ENCODE data around the gene C1orf185.

The C1orf185 gene

DNA sequence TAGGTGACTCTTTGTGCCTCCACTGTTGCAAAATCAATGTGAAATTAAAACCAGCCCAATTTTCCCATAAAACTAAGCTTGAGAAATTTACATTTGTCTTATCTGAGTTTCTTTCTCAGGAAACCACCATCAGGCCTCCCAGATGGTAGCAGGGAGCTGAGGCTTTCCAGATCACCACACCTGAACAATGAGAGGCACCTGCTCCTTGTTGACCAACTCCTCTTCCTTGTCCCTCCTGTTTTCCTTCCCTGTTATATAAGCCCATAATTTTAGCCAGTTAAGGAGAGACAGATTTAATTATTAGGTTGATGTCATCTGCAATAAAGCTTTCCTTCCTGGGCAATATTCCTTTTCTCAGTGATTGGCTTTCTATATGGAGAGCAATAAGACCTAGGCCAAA, 32.0 kb upstream of the C1orf185 start:
- Histone ChIP-seq H2BK12ac (ENCODE audit: low read length in 2 of 2) (no peak overlapping the region), H2AK5ac (ENCODE audit: low read length, severe bottlenecking) (no peak overlapping the region), H2BK120ac (ENCODE audit: low read depth, low read length) (no peak overlapping the region), H2BK15ac (ENCODE audit: low read depth, poor library complexity, severe bottlenecking) (no peak overlapping the region), H3K9me3 (ENCODE audit: control insufficient read depth, low read length) (no peaks in the 10 kb centered on the region), H4K91ac (ENCODE audit: low read length) (no peak overlapping the region), H3K79me1 (replicated peaks; ENCODE audit: low read length, poor library complexity, severe bottlenecking) (no peaks in the 10 kb centered on the region), H3K27me3 (ENCODE audit: control insufficient read depth in 1 of 2, insufficient read depth in 1 of 2, low read length in 2 of 2) (peaks cover 0 to 13% of the 10 kb centered on the region in 2 experiments), H2AFZ (ENCODE audit: low read depth, low read length) (no peak overlapping the region), H3K4me2 (ENCODE audit: low read length, poor library complexity, severe bottlenecking) (no peak overlapping the region), H3K4me1 (ENCODE audit: control insufficient read depth, insufficient read depth, low read depth, low read length) (no peaks in the 10 kb centered on the region), H3K14ac (ENCODE audit: low read length in 2 of 2) (no peak overlapping the region), H3K9ac (ENCODE audit: low read length) (no peak overlapping the region), H4K8ac (ENCODE audit: low read length) (no peak overlapping the region), H3K27ac (ENCODE audit: low read length, poor library complexity, severe bottlenecking) (no peak overlapping the region), H2BK5ac (ENCODE audit: low read depth, low read length, poor library complexity, severe bottlenecking) (no peak overlapping the region), H3K36me3 (ENCODE audit: control insufficient read depth in 1 of 2, insufficient read depth in 2 of 2, low read depth in 1 of 2, low read length in 2 of 2) (no peaks in the 10 kb centered on the region), H3K18ac (ENCODE audit: low read depth in 1 of 2, low read length in 2 of 2) (no peak overlapping the region), H3K4me3 (ENCODE audit: insufficient read depth in 1 of 2, low read depth in 1 of 2, low read length in 2 of 2) (peak overlapping the region in 1 of 2 experiments; percentile 44), H3K4ac (ENCODE audit: low read depth in 1 of 2, low read length in 2 of 2) (no peak overlapping the region), H3K23ac (ENCODE audit: low read length in 2 of 2) (no peak overlapping the region)
- no peak for DNase-seq

DNA sequence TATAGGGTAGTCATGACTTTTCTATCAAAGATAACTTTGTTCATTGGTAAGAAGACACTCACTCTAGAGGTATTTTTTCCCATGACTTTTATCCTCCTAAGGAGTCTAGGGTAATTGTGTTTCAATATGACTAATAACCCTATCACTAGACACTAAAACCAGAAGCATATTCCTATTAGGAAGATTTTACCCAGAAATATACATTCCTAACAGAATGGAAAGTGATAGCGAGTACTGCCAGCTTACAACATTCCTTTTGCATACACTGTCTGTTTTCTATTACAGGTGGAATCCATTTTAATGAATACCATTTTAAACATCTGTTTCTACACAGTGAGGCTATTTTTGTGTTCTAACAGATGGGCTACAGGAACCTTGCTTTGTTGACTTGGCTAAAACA, 31.4 kb upstream of the C1orf185 start:
- DNase-seq: no peak
- H2BK15ac ChIP-seq (ENCODE audit: low read depth, poor library complexity, severe bottlenecking): no peak overlapping the region
- no peak overlapping the region for H3K14ac ChIP-seq (ENCODE audit: low read length in 2 of 2)
- H3K9ac ChIP-seq (ENCODE audit: low read length): peak overlapping the region; percentile 71
- H3K9me3 ChIP-seq (ENCODE audit: control insufficient read depth, low read length): no peaks in the 10 kb centered on the region
- H4K91ac ChIP-seq (ENCODE audit: low read length): no peak overlapping the region
- no peak overlapping the region for H3K4ac ChIP-seq (ENCODE audit: low read depth in 1 of 2, low read length in 2 of 2)
- H3K36me3 ChIP-seq (ENCODE audit: control insufficient read depth in 1 of 2, insufficient read depth in 2 of 2, low read depth in 1 of 2, low read length in 2 of 2): no peaks in the 10 kb centered on the region
- no peak overlapping the region for H2BK12ac ChIP-seq (ENCODE audit: low read length in 2 of 2)
- 86% methylated on average over 1 of the region's 1 CpG for WGBS
- no peak overlapping the region for H2BK5ac ChIP-seq (ENCODE audit: low read depth, low read length, poor library complexity, severe bottlenecking)
- no peak overlapping the region for H3K18ac ChIP-seq (ENCODE audit: low read depth in 1 of 2, low read length in 2 of 2)
- no peak overlapping the region for H3K23ac ChIP-seq (ENCODE audit: low read length in 2 of 2)
- H4K8ac ChIP-seq (ENCODE audit: low read length): no peak overlapping the region
- no peak overlapping the region for H3K27ac ChIP-seq (ENCODE audit: low read length, poor library complexity, severe bottlenecking)
- H2AFZ ChIP-seq (ENCODE audit: low read depth, low read length): no peak overlapping the region
- H2BK120ac ChIP-seq (ENCODE audit: low read depth, low read length): no peak overlapping the region
- H3K27me3 ChIP-seq (ENCODE audit: control insufficient read depth in 1 of 2, insufficient read depth in 1 of 2, low read length in 2 of 2): peaks cover 0 to 13% of the 10 kb centered on the region in 2 experiments
- peak overlapping the region in 1 of 2 experiments; percentile 44 for H3K4me3 ChIP-seq (ENCODE audit: insufficient read depth in 1 of 2, low read depth in 1 of 2, low read length in 2 of 2)
- H2AK5ac ChIP-seq (ENCODE audit: low read length, severe bottlenecking): no peak overlapping the region
- H3K4me2 ChIP-seq (ENCODE audit: low read length, poor library complexity, severe bottlenecking): no peak overlapping the region
- no peaks in the 10 kb centered on the region for H3K4me1 ChIP-seq (ENCODE audit: control insufficient read depth, insufficient read depth, low read depth, low read length)
- no peaks in the 10 kb centered on the region for H3K79me1 ChIP-seq (replicated peaks; ENCODE audit: low read length, poor library complexity, severe bottlenecking)

- no peak overlapping the region for H2BK12ac ChIP-seq (ENCODE audit: low read length in 2 of 2)
- peaks cover 0 to 13% of the 10 kb centered on the region in 2 experiments for H3K27me3 ChIP-seq (ENCODE audit: control insufficient read depth in 1 of 2, insufficient read depth in 1 of 2, low read length in 2 of 2)
- peak overlapping the region in 1 of 2 experiments; percentile 44 for H3K4me3 ChIP-seq (ENCODE audit: insufficient read depth in 1 of 2, low read depth in 1 of 2, low read length in 2 of 2)
- WGBS: 83% methylated on average over 10 of the region's 11 CpGs
- no peak overlapping the region for H2AFZ ChIP-seq (ENCODE audit: low read depth, low read length)
- H3K18ac ChIP-seq (ENCODE audit: low read depth in 1 of 2, low read length in 2 of 2): no peak overlapping the region
- H4K8ac ChIP-seq (ENCODE audit: low read length): no peak overlapping the region
- no peak overlapping the region for H3K4ac ChIP-seq (ENCODE audit: low read depth in 1 of 2, low read length in 2 of 2)
- no peaks in the 10 kb centered on the region for H3K9me3 ChIP-seq (ENCODE audit: control insufficient read depth, low read length)
- no peak overlapping the region for H2AK5ac ChIP-seq (ENCODE audit: low read length, severe bottlenecking)
- H2BK5ac ChIP-seq (ENCODE audit: low read depth, low read length, poor library complexity, severe bottlenecking): no peak overlapping the region
- no peaks in the 10 kb centered on the region for H3K4me1 ChIP-seq (ENCODE audit: control insufficient read depth, insufficient read depth, low read depth, low read length)
- H3K79me1 ChIP-seq (replicated peaks; ENCODE audit: low read length, poor library complexity, severe bottlenecking): no peaks in the 10 kb centered on the region
- H3K14ac ChIP-seq (ENCODE audit: low read length in 2 of 2): no peak overlapping the region
- H2BK120ac ChIP-seq (ENCODE audit: low read depth, low read length): no peak overlapping the region
- H3K9ac ChIP-seq (ENCODE audit: low read length): peak overlapping the region; percentile 71
- H2BK15ac ChIP-seq (ENCODE audit: low read depth, poor library complexity, severe bottlenecking): no peak overlapping the region
- no peak overlapping the region for H3K27ac ChIP-seq (ENCODE audit: low read length, poor library complexity, severe bottlenecking)
- no peak for DNase-seq
- no peak overlapping the region for H4K91ac ChIP-seq (ENCODE audit: low read length)
- H3K36me3 ChIP-seq (ENCODE audit: control insufficient read depth in 1 of 2, insufficient read depth in 2 of 2, low read depth in 1 of 2, low read length in 2 of 2): no peaks in the 10 kb centered on the region
- no peak overlapping the region for H3K23ac ChIP-seq (ENCODE audit: low read length in 2 of 2)
- no peak overlapping the region for H3K4me2 ChIP-seq (ENCODE audit: low read length, poor library complexity, severe bottlenecking)
Observed at GRCh38 chr1:51071291-51072042, 30.6 kb upstream of the C1orf185 start.

- Histone ChIP-seq H3K9me3 (ENCODE audit: control insufficient read depth, low read length) (no peaks in the 10 kb centered on the region), H3K27me3 (ENCODE audit: control insufficient read depth in 1 of 2, insufficient read depth in 1 of 2, low read length in 2 of 2) (peaks cover 0 to 13% of the 10 kb centered on the region in 2 experiments), H3K36me3 (ENCODE audit: control insufficient read depth in 1 of 2, insufficient read depth in 2 of 2, low read depth in 1 of 2, low read length in 2 of 2) (no peaks in the 10 kb centered on the region), H2BK120ac (ENCODE audit: low read depth, low read length) (no peak overlapping the region), H3K14ac (ENCODE audit: low read length in 2 of 2) (no peak overlapping the region), H3K27ac (ENCODE audit: low read length, poor library complexity, severe bottlenecking) (no peak overlapping the region), H3K4me1 (ENCODE audit: control insufficient read depth, insufficient read depth, low read depth, low read length) (no peaks in the 10 kb centered on the region), H3K4ac (ENCODE audit: low read depth in 1 of 2, low read length in 2 of 2) (no peak overlapping the region), H2BK5ac (ENCODE audit: low read depth, low read length, poor library complexity, severe bottlenecking) (no peak overlapping the region), H4K91ac (ENCODE audit: low read length) (no peak overlapping the region), H2BK15ac (ENCODE audit: low read depth, poor library complexity, severe bottlenecking) (no peak overlapping the region), H2BK12ac (ENCODE audit: low read length in 2 of 2) (no peak overlapping the region), H3K4me2 (ENCODE audit: low read length, poor library complexity, severe bottlenecking) (no peak overlapping the region), H3K79me1 (replicated peaks; ENCODE audit: low read length, poor library complexity, severe bottlenecking) (no peaks in the 10 kb centered on the region), H3K23ac (ENCODE audit: low read length in 2 of 2) (no peak overlapping the region), H2AK5ac (ENCODE audit: low read length, severe bottlenecking) (no peak overlapping the region), H3K18ac (ENCODE audit: low read depth in 1 of 2, low read length in 2 of 2) (no peak overlapping the region), H3K9ac (ENCODE audit: low read length) (no peak overlapping the region), H4K8ac (ENCODE audit: low read length) (no peak overlapping the region), H3K4me3 (ENCODE audit: insufficient read depth in 1 of 2, low read depth in 1 of 2, low read length in 2 of 2) (no peak overlapping the region), H2AFZ (ENCODE audit: low read depth, low read length) (no peak overlapping the region)
- no peak for DNase-seq
- WGBS: 84% methylated on average over 16 of the region's 16 CpGs
Observed at GRCh38 chr1:51072043-51072439, 30.0 kb upstream of the C1orf185 start.
